HG02840 (cell line): ENCODE measurements around the gene SYNGR3.

Experiments
- ATAC-seq: cut with Tn5 transposase; IDR thresholded peaks from one replicate; pipeline ENCODE4 v1.9.1; 2021; ENCODE audit warnings: mild to moderate bottlenecking, moderate library complexity, moderate number of reproducible peaks; ENCODE audit not compliant: unreplicated experiment, low FRiP score

The SYNGR3 gene

GRCh38 chr16:1976216-1976520 is 13.6 kb upstream of the SYNGR3 start:
- no peak for ATAC-seq

- no peak for ATAC-seq
These were observed 12.6 kb upstream of the SYNGR3 start for GRCh38 chr16:1976951-1977874.

GRCh38 chr16:1977875-1978268 is 11.9 kb upstream of the SYNGR3 start:
- ATAC-seq, result no peak

- no peak for ATAC-seq
These were observed 11.2 kb upstream of the SYNGR3 start for GRCh38 chr16:1978476-1979120.

- ATAC-seq, result no peak
These were observed 10.3 kb upstream of the SYNGR3 start for GRCh38 chr16:1979271-1980029.

- ATAC-seq, result no peak
These were observed 9.6 kb upstream of the SYNGR3 start for GRCh38 chr16:1980030-1980769.

- ATAC-seq, result no peak
These were observed 9.0 kb upstream of the SYNGR3 start for GRCh38 chr16:1980770-1981087.

GRCh38 chr16:1981398-1981836 is 8.4 kb upstream of the SYNGR3 start, which contains the start of gene NOXO1:
Gene NOXO1, minus strand, starts transcription at chr16:1981469. Its CDS starts 290 bp downstream, at chr16:1981179.
- no peak for ATAC-seq

- no peak for ATAC-seq
These were observed 7.7 kb upstream of the SYNGR3 start for GRCh38 chr16:1982013-1982433.

- no peak for ATAC-seq
These were observed 6.7 kb upstream of the SYNGR3 start for GRCh38 chr16:1982991-1983543.

GRCh38 chr16:1983544-1984346 is 6.0 kb upstream of the SYNGR3 start, which contains the start of gene GFER:
Gene GFER, plus strand, starts transcription at chr16:1984193. Its CDS starts 26 bp downstream, at chr16:1984219.
- ATAC-seq, result peak; percentile 78

- no peak for ATAC-seq
These were observed 5.2 kb upstream of the SYNGR3 start for GRCh38 chr16:1984347-1985225.

- no peak for ATAC-seq
These were observed 4.2 kb upstream of the SYNGR3 start for GRCh38 chr16:1985466-1986150.

- no peak for ATAC-seq
These were observed 2.6 kb upstream of the SYNGR3 start for GRCh38 chr16:1987198-1987597.

GRCh38 chr16:1990101-1990350 is 256 bp downstream of the SYNGR3 start:
- no peak for ATAC-seq

- peak; percentile 1 for ATAC-seq
These were observed 773 bp downstream of the SYNGR3 start for GRCh38 chr16:1990351-1991134.

GRCh38 chr16:1991135-1991551 is 1.4 kb downstream of the SYNGR3 start:
- peak; percentile 34 for ATAC-seq
